Activated CD4-positive, alpha-beta T cell treated with anti-CD3 and anti-CD28 coated beads, Interleukin-2, Interleukin-6, amounts not matched to agents 100 ng/mL and 50 ng/mL, durations not matched to agents 16 hours and 8 hours (primary cell): ENCODE results near the gene CLCF1.

Source experiments
- DNase-seq: peaks from one replicate; pipeline ENCODE4 v3.0.0-alpha.2; 2020

The CLCF1 gene

GRCh38 chr11:67372993-67373647 is at the start of gene CLCF1:
Gene CLCF1, minus strand, starts transcription at chr11:67373598. Its CDS starts 59 bp downstream, at chr11:67373539.
- DNase-seq: no peak

- no peak for DNase-seq
These were observed 49.5 kb upstream of the CLCF1 start for GRCh38 chr11:67422891-67423290.

GRCh38 chr11:67421430-67422031 is 48.1 kb upstream of the CLCF1 start:
- DNase-seq: no peak

DNA sequence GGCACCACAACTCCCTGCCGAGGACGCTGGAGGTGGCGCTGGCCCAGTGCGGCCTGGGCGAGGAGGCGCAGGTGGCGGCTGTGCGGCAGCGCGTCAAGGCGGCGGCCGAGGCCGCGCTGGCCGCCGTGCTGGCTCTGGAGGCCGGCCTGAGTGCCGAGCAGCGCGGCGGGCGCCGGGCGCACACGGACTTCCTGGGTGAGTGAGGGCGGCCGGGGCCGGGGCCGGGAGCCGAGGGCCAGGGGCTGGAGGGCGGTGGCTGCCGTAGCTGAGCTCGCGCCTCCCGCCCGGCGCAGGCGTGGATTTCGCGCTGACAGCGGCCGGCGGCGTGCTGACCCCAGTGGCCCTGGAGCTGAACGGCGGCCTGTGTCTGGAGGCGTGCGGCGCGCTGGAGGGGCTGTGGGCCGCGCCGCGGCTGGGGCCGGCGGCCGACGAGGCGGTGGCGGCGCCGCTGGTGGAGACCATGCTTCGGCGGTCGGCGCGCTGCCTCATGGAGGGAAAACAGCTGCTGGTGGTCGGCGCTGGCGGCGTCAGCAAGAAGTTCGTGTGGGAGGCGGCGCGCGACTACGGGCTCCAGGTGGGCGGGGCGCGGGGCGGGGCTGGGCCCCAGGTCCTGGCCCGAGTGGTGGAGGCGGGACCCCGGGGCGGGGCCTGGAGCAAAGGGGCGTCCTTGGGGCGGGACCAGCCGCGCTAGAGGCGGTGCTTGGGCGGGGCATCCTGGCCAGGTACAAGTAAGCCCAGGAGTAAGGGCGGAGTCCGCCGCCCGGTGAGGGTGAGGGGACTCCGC is 47.4 kb upstream of the CLCF1 start:
- DNase-seq: peak; percentile 99

DNA sequence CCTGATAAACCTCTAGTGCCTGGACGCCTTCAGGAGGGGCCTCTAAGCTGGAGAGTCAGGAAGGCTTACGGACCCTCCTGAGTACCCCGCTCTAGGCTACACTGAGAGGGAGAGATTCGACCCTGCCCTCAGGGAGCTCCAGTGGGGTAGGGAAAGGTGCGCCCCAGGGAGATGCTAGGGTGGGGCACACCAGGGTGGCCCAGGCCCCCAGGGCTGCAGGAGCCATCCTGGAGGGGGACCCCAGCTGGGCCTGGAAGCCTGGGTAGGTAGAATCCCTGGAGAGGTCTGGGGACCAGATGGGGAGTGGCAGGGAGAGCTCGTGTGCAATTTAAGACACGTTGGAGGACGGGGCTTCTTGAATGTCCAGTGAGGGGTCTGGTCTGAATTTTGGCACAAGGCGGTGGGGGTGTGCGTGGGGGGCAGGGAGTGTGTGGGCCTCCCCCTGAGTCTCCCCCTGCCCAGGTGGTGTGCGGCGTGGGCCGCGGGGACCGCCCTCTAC is 46.8 kb upstream of the CLCF1 start:
- no peak for DNase-seq

DNA sequence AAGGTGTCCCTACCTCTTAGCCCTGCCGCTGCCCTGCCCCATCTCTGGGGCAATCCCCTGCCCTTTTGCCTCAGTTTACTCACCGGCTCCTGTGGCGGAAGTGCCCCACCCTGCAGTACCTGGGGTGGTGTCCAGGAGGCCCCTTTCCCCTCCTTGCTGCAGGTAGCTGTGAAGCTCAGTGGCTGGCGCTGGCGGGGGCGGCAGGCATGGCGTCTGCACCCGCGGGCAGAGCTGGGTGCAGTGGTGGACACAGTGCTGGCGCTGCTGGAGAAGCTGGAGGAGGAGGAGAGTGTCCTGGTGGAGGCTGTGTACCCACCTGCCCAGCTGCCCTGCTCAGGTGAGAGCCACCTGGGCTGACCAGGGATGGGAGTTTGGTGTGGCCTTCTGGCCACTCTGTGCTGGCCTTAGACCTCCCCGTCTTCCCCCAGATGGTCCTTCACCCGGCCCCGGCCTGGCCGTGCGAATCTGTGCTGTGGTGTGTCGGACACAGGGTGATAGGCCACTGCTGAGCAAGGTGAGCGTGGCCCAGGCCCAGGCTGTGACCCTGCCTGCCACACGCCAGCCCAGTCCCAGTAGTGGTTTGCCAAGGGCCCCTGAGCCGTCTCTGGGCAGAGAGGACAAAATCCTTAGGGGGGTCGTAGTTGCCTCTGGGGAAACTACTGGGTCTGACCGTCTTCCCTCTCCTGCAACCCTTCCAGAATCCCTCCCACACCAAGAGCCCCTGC is 46.1 kb upstream of the CLCF1 start:
- no peak for DNase-seq

- no peak for DNase-seq
These were observed 45.3 kb upstream of the CLCF1 start for GRCh38 chr11:67418476-67419281.

DNA sequence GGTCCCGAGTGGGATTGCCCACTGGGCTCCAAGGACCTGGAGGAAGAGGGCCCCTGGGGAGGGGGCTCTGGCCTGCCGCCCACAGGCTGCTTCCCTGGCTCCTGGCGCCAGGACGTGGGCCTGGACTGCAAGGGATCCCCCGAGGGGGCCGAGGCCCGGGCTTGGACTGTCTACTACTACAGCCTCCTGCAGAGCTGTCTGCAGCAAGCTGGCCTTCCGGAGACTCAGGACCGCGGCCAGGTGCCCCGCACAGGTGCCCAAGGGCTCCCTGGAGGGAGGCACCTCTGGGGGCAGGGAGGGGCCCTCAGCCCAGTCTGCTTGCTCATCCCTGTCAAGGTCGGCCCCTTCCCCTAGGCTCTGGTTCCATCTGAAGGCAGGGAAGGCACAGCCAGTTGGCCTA is 44.0 kb upstream of the CLCF1 start:
- DNase-seq: no peak

DNA sequence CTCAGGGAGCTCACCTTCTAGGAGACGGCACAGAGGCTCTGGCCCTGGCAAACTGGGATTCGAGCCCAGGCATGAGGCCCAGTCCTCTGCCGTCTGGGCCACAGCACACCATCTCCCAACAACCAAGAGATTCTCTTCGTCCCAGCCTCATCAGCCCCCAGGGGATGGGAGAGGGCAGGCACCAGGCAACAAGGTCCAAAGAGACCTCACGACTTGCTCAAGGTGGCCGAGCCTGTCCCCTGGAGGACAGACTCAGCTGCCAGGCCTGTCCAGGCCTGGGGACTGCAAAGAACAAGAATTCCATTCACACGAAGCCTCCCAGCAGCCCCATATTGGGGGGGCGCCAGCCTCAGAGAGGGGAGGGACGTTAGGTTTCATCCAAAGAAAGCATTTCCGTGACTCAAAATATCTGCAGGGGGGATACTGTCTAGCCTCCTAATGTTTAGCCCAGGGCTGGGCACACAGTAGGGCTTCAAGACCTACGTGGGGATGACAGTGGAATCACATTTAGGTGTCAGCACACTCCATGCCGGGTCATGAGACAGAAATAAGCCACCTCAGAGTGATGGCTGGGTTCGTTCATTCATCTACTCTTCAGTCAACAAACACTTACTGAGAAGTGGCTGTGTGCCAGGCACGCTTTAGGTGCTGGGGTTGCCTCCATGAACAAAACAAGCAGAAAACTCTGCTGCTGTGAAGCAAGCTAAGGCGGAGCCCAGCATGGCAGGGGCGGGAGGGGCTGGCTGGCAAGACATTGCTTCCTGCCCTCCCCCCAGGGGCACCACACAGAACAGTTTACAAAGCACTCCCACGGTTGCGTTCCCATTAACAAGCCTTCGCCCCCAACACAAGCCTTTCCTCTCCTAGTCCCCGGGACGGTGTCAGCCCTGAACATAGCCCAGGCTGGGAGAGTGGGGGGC is 43.3 kb upstream of the CLCF1 start:
- no peak for DNase-seq

DNA sequence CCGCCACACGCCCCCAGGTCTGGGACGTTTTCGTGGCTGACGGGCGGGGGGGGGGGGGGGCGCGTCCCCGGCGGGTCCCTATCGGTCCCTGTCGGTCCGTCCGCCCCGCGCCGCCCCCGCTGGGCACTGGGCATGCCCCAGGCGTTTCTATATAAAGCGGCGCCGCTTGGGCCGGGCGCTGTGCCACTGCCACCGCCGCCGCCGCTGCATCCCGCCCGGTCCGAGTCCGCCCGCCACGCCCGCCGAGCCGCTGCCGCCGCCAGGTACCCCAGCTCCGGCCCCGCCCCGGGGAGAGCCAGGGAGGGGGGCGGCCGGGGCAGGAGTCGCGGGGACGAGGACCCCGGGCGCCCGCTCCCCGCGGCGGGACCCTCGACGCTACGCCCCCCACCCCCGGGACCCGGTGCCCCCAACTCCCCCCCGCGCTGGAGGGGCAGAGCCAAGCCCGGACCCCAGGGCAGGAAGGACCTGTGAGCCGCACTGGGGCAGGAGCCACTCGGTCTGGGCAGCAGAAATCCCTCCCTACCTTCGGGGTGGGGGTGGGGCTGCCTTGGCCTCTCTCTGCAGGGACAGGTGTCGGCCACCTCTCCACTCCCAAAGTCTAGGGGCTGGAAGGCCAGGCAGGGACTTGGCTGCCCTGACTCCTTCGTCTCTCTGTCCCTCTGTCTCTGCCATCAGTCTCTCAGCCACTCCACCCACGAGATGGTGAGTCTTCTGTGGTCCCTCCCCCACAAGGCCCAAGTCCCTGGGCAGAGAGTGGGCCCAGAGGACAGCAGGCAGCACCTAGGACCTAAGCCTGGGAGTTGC is 42.3 kb upstream of the CLCF1 start, which contains the start of gene CARNS1:
TSS of gene CARNS1 (plus strand) at position 178 of the 804 bp plus-strand sequence. CDS start at position 700, 522 bp downstream.
- DNase-seq: no peak

- no peak for DNase-seq
These were observed 40.0 kb upstream of the CLCF1 start for GRCh38 chr11:67413266-67413849.

DNA sequence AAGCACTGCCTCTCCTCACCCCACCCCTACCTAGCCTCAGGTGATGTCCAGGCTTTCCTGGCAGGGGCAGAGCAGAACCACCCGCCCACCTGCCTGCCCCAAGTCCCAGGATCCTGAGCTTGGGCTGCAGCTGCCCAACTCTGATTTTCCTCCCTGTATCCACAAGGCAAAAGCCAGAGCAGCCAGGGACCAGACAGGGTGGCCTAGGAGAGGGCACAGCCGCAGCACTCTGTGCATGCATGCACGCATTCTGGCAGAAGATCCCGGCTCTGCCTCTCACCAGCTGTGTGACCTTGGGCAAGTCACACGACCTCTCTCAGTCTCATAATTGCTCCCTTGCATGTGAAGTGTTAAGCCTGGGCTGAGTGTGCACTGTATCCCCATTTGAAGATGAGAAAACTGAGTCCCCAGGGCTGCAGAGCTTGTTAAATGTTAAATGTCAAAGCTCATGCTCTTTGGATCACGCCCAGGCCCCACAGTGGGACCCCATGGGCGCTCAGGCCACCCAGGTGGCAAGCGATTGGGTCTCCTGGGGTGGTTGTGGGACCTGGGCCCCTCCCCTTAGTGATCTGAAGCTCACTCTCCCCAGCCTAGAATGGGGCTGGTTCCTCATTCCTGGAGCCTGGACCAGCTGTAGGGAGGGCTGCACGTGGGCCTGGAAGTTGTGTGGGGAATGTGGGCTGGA is 39.2 kb upstream of the CLCF1 start:
- no peak for DNase-seq

- no peak for DNase-seq
These were observed 38.4 kb upstream of the CLCF1 start for GRCh38 chr11:67411785-67412152.

DNA sequence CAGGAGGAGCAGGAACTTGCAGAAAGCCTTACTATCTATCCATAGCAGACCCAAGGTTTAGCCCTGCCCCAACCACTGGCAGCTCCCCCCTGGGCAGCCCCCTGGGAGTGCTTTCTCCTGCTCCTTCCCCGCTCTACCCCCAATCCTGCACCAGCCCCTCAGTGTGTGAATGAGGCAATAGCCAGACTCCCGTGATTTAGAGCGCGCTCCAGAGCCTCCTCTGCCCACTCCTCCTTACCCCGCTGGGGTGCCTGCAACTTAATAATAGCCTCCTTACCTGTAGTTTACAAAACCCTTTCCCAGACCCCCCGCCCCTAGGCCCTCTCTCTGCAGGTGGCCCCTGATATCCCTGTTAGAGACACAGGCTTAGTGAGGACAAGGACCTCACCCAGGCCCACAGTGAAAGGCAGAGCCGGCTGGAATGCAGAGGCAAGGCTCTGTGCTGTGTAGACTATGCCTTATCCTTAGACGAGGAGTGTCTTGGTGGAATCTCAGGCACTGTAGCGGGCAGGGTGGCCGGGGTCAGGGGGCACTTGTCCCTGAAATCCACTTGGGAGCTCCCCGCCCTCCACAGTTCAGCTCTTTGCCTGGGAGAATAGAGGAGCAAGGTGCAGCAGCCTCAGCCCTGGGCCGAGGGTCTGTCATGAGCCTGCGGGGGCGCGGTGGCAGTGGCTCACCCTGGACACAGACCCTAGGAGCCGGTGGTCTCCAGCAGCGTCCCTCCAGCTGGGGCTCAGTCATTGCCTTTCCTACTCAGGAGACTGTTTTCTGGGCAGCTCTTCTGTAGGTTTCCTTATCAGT is 37.8 kb upstream of the CLCF1 start:
- no peak for DNase-seq

- no peak for DNase-seq
These were observed 37.0 kb upstream of the CLCF1 start for GRCh38 chr11:67410369-67410831.

DNA sequence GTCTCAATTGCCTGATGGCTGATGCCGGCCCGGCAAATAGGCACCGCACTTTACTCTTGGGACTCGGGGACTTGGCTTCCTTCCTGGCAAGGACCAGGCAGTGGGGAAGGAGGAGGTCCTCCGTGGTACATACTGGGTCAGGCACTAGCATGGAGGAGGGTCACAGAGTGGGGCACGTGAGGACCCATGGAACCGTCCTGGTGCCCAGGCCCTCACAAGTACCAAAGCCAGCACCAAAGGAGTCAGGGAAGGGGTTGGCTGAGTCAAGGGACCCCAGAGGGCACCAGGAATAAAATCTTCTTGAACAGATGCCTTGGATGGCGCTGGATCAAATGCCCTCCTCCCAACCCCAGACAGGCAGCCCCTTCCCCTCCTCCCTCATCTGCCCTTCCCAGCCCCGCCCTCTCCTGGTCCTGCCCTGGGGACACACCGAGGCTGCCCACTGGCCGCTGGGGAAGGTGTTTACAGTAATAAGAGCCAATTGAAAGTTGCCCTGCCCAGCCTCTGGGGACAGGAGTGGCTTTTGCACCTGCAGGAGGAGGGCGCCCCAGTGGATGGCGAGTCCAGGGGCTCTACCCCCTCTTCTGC is 36.5 kb upstream of the CLCF1 start:
- no peak for DNase-seq

DNA sequence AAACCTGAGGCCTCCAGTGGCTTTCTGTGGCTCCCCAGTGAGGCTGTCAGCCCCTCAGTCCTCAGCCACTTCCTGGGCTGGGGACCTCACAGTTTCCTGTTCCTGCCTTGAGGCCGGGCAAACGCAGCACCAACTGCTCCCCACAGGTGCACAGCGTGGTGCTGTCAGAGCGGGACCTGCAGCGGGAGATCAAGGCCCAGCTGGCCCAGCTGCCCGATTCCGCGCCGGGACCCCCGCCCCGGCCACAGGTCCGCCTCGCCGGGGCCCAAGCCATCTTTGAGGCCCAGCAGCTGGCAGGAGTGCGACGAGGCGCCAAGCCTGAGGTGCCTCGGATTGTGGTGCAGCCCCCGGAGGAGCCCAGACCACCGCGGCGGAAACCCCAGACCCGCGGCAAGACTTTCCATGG is 35.9 kb upstream of the CLCF1 start:
- DNase-seq: peak; percentile 90
